ENCODE data around the gene MAB21L4.

Gene MAB21L4

DNA sequence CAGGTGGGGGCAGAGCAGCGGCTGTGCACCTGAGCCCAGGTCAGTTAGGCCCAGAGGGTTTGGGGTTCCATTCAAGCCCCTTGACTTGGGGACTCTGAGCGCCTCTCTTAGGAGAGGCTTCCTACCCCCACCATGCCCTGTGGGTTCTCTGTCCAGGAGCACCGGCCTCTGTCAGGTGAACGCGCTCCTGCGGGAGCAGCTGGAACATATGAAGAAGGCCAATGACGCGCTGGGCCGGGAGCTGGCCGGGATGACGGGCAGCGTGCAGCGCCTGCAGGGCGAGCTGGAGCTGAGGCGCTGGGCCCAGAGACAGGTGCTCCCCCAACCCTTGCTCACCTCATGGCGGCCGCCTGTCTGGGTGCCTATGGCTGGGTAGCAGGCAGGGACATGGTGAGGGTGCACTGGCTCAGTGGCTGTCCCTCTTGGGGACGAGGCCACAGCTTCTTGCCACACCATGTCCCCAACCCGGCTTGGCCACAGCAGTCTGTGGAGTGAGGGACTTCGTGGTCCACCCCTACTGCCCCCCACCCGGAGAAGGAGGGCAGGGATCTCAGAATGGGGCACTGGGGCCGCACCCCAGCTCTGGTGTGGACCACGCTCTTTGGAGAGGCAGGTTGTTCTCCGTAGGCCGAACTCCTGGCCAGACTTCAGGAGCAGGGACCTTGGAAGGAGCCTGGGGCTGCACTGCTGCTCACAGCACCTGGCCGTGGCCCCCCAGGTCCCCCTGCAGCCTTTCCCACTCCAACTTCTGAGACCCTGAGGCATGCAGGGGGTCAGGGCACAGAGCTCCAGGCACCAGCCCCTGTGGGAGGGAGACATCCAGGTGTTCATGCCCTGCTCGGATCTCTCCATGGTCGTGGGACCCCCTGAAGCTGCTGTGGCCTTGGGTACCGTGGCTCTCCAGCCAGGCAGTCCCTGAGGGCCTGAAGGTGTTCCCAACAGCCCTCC, 29.9 kb upstream of the MAB21L4 start:
- Histone ChIP-seq H3K27me3 (ENCODE audit: control insufficient read depth in 1 of 2, insufficient read depth in 1 of 2, low read length in 2 of 2) (peaks cover 0 to 11% of the 10 kb centered on the region in 2 experiments), H3K9ac (ENCODE audit: low read length) (no peak overlapping the region), H3K4ac (ENCODE audit: low read depth in 1 of 2, low read length in 2 of 2) (no peak overlapping the region), H2BK15ac (ENCODE audit: low read depth, poor library complexity, severe bottlenecking) (no peak overlapping the region), H3K4me2 (ENCODE audit: low read length, poor library complexity, severe bottlenecking) (no peak overlapping the region), H3K4me3 (ENCODE audit: insufficient read depth in 1 of 2, low read depth in 1 of 2, low read length in 2 of 2) (no peak overlapping the region), H2BK5ac (ENCODE audit: low read depth, low read length, poor library complexity, severe bottlenecking) (no peak overlapping the region), H3K14ac (ENCODE audit: low read length in 2 of 2) (no peak overlapping the region), H3K23ac (ENCODE audit: low read length in 2 of 2) (no peak overlapping the region), H3K18ac (ENCODE audit: low read depth in 1 of 2, low read length in 2 of 2) (no peak overlapping the region), H3K36me3 (ENCODE audit: control insufficient read depth in 1 of 2, insufficient read depth in 2 of 2, low read depth in 1 of 2, low read length in 2 of 2) (no peaks in the 10 kb centered on the region), H3K79me1 (replicated peaks; ENCODE audit: low read length, poor library complexity, severe bottlenecking) (no peaks in the 10 kb centered on the region), H4K91ac (ENCODE audit: low read length) (peak overlapping the region; percentile 41), H3K27ac (ENCODE audit: low read length, poor library complexity, severe bottlenecking) (no peak overlapping the region), H2AK5ac (ENCODE audit: low read length, severe bottlenecking) (no peak overlapping the region), H2AFZ (ENCODE audit: low read depth, low read length) (no peak overlapping the region), H4K8ac (ENCODE audit: low read length) (no peak overlapping the region), H3K4me1 (ENCODE audit: control insufficient read depth, insufficient read depth, low read depth, low read length) (peaks cover 20% of the 10 kb centered on the region), H3K9me3 (ENCODE audit: control insufficient read depth, low read length) (peaks cover 12% of the 10 kb centered on the region), H2BK12ac (ENCODE audit: low read length in 2 of 2) (no peak overlapping the region), H2BK120ac (ENCODE audit: low read depth, low read length) (no peak overlapping the region)
- 91% methylated on average over 29 of the region's 29 CpGs for WGBS
- DNase-seq, result no peak

DNA sequence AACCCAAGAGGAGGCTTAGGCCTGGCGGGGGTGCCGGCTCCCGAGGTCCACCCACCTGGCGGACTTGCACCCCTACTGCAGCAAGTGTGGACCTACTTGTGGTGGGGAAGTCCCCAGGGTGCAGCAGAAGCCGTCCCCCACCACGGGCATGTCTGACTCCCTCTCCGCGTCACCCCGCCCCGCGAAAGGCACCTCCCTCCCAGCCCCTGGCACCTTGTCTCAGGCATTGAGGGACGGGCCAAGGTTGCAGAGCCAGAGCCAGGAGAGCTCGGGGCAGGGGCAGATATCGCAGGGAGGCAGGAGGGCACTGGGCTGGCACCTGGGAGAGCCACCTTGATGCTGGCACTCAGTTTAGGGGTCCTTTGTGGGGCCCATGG, 29.2 kb upstream of the MAB21L4 start:
- Histone ChIP-seq H3K4ac (ENCODE audit: low read depth in 1 of 2, low read length in 2 of 2) (no peak overlapping the region), H2BK120ac (ENCODE audit: low read depth, low read length) (no peak overlapping the region), H3K4me2 (ENCODE audit: low read length, poor library complexity, severe bottlenecking) (no peak overlapping the region), H2BK12ac (ENCODE audit: low read length in 2 of 2) (no peak overlapping the region), H3K23ac (ENCODE audit: low read length in 2 of 2) (no peak overlapping the region), H3K27ac (ENCODE audit: low read length, poor library complexity, severe bottlenecking) (no peak overlapping the region), H3K36me3 (ENCODE audit: control insufficient read depth in 1 of 2, insufficient read depth in 2 of 2, low read depth in 1 of 2, low read length in 2 of 2) (no peaks in the 10 kb centered on the region), H2BK15ac (ENCODE audit: low read depth, poor library complexity, severe bottlenecking) (no peak overlapping the region), H3K18ac (ENCODE audit: low read depth in 1 of 2, low read length in 2 of 2) (no peak overlapping the region), H3K79me1 (replicated peaks; ENCODE audit: low read length, poor library complexity, severe bottlenecking) (no peaks in the 10 kb centered on the region), H2AK5ac (ENCODE audit: low read length, severe bottlenecking) (no peak overlapping the region), H2BK5ac (ENCODE audit: low read depth, low read length, poor library complexity, severe bottlenecking) (no peak overlapping the region), H2AFZ (ENCODE audit: low read depth, low read length) (no peak overlapping the region), H4K8ac (ENCODE audit: low read length) (no peak overlapping the region), H3K9ac (ENCODE audit: low read length) (no peak overlapping the region), H3K27me3 (ENCODE audit: control insufficient read depth in 1 of 2, insufficient read depth in 1 of 2, low read length in 2 of 2) (peaks cover 0 to 6% of the 10 kb centered on the region in 2 experiments), H3K4me1 (ENCODE audit: control insufficient read depth, insufficient read depth, low read depth, low read length) (peaks cover 24% of the 10 kb centered on the region), H3K9me3 (ENCODE audit: control insufficient read depth, low read length) (peaks cover 12% of the 10 kb centered on the region), H3K14ac (ENCODE audit: low read length in 2 of 2) (no peak overlapping the region), H4K91ac (ENCODE audit: low read length) (no peak overlapping the region), H3K4me3 (ENCODE audit: insufficient read depth in 1 of 2, low read depth in 1 of 2, low read length in 2 of 2) (no peak overlapping the region)
- 84% methylated on average over 14 of the region's 14 CpGs for WGBS
- DNase-seq, result no peak

DNA sequence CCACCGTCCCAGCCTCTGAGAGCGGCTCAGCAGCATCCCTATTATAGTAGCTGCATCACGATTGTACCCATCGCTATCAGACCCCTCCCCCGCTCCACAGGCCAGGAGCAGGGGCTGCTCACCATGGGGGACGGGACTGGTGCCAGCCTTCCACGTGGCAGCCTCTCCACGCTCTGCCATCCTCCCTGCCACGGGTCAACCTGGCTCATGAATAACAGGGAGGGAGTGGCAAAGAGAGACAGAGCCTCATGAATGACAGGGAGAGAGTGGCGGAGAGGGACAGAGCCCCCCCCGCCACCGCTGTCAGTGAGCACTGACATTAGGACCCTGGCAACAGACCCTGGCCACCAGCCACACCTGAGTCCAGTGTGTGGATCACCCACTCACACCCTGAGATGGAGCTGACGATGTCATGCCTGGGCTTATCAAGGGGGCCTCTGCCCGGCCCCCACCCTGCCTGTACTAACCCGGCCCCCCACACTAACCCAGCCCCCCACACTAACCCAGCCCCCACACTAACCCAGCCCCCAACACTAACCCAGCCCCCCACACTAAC, 27.1 kb upstream of the MAB21L4 start:
- Histone ChIP-seq H3K79me1 (replicated peaks; ENCODE audit: low read length, poor library complexity, severe bottlenecking) (no peaks in the 10 kb centered on the region), H3K4me3 (ENCODE audit: insufficient read depth in 1 of 2, low read depth in 1 of 2, low read length in 2 of 2) (no peak overlapping the region), H2BK120ac (ENCODE audit: low read depth, low read length) (no peak overlapping the region), H2AFZ (ENCODE audit: low read depth, low read length) (no peak overlapping the region), H4K8ac (ENCODE audit: low read length) (peak overlapping the region; percentile 49), H3K4ac (ENCODE audit: low read depth in 1 of 2, low read length in 2 of 2) (no peak overlapping the region), H3K14ac (ENCODE audit: low read length in 2 of 2) (no peak overlapping the region), H3K27ac (ENCODE audit: low read length, poor library complexity, severe bottlenecking) (no peak overlapping the region), H3K36me3 (ENCODE audit: control insufficient read depth in 1 of 2, insufficient read depth in 2 of 2, low read depth in 1 of 2, low read length in 2 of 2) (no peaks in the 10 kb centered on the region), H3K23ac (ENCODE audit: low read length in 2 of 2) (no peak overlapping the region), H3K9me3 (ENCODE audit: control insufficient read depth, low read length) (peaks cover 4% of the 10 kb centered on the region), H2AK5ac (ENCODE audit: low read length, severe bottlenecking) (no peak overlapping the region), H3K18ac (ENCODE audit: low read depth in 1 of 2, low read length in 2 of 2) (no peak overlapping the region), H2BK5ac (ENCODE audit: low read depth, low read length, poor library complexity, severe bottlenecking) (no peak overlapping the region), H3K27me3 (ENCODE audit: control insufficient read depth in 1 of 2, insufficient read depth in 1 of 2, low read length in 2 of 2) (no peaks in the 10 kb centered on the region), H2BK12ac (ENCODE audit: low read length in 2 of 2) (no peak overlapping the region), H2BK15ac (ENCODE audit: low read depth, poor library complexity, severe bottlenecking) (no peak overlapping the region), H4K91ac (ENCODE audit: low read length) (no peak overlapping the region), H3K4me2 (ENCODE audit: low read length, poor library complexity, severe bottlenecking) (no peak overlapping the region), H3K4me1 (ENCODE audit: control insufficient read depth, insufficient read depth, low read depth, low read length) (peaks cover 29% of the 10 kb centered on the region), H3K9ac (ENCODE audit: low read length) (peak overlapping the region; percentile 71)
- DNase-seq, result no peak
- WGBS, result 74% methylated on average over 14 of the region's 15 CpGs

DNA sequence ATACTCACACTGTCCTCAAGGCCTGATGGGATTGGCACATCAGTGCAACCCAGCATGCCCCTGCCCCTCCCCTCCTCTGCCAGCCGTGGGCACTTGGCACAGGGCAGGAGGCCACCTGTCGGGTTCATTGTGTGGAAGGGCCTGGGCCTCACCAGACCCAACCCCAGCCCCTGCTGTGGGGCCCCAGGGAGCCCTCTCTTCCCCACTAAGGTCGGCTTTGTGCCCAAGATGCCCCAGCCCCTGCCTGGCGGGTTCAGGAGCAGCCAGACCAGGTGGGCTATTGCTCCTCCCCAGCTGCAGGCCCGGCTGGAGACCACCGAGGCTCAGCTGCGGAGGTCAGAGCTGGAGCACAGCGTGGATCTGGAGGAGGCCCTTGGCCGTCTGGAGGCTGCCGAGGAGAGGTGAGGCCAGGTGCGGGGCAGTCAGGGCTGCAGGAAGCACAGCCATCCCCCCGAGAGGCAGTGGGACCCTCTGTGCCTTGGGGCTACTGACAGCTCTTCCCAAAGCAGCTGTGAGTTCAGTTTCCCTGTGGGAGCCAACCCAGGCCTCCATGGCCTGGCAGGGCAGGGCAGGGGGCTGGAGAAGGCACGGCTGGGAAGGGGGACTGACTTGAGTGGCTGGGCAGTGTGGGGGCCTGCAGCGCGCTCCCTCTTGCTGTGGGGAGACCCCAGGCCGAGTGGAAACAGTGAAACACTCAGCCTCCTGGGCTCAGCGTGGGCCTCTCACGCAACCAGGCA, 26.5 kb upstream of the MAB21L4 start:
- H4K8ac ChIP-seq (ENCODE audit: low read length), result no peak overlapping the region
- H3K27me3 ChIP-seq (ENCODE audit: control insufficient read depth in 1 of 2, insufficient read depth in 1 of 2, low read length in 2 of 2), result peaks cover 0 to 3% of the 10 kb centered on the region in 2 experiments
- H3K27ac ChIP-seq (ENCODE audit: low read length, poor library complexity, severe bottlenecking), result no peak overlapping the region
- no peak overlapping the region for H2AK5ac ChIP-seq (ENCODE audit: low read length, severe bottlenecking)
- H2BK5ac ChIP-seq (ENCODE audit: low read depth, low read length, poor library complexity, severe bottlenecking), result no peak overlapping the region
- no peaks in the 10 kb centered on the region for H3K79me1 ChIP-seq (replicated peaks; ENCODE audit: low read length, poor library complexity, severe bottlenecking)
- no peak overlapping the region for H2BK15ac ChIP-seq (ENCODE audit: low read depth, poor library complexity, severe bottlenecking)
- H3K18ac ChIP-seq (ENCODE audit: low read depth in 1 of 2, low read length in 2 of 2), result no peak overlapping the region
- no peaks in the 10 kb centered on the region for H3K9me3 ChIP-seq (ENCODE audit: control insufficient read depth, low read length)
- no peak overlapping the region for H3K23ac ChIP-seq (ENCODE audit: low read length in 2 of 2)
- peak overlapping the region in 1 of 2 experiments; percentile 9 for H2BK12ac ChIP-seq (ENCODE audit: low read length in 2 of 2)
- no peak overlapping the region for H3K4ac ChIP-seq (ENCODE audit: low read depth in 1 of 2, low read length in 2 of 2)
- H3K4me3 ChIP-seq (ENCODE audit: insufficient read depth in 1 of 2, low read depth in 1 of 2, low read length in 2 of 2), result no peak overlapping the region
- no peak for DNase-seq
- H2BK120ac ChIP-seq (ENCODE audit: low read depth, low read length), result no peak overlapping the region
- no peak overlapping the region for H2AFZ ChIP-seq (ENCODE audit: low read depth, low read length)
- H3K36me3 ChIP-seq (ENCODE audit: control insufficient read depth in 1 of 2, insufficient read depth in 2 of 2, low read depth in 1 of 2, low read length in 2 of 2), result no peaks in the 10 kb centered on the region
- 86% methylated on average over 18 of the region's 18 CpGs for whole genome bisulfite sequencing
- peak overlapping the region; percentile 71 for H3K9ac ChIP-seq (ENCODE audit: low read length)
- no peak overlapping the region for H4K91ac ChIP-seq (ENCODE audit: low read length)
- H3K4me1 ChIP-seq (ENCODE audit: control insufficient read depth, insufficient read depth, low read depth, low read length), result peaks cover 29% of the 10 kb centered on the region
- H3K4me2 ChIP-seq (ENCODE audit: low read length, poor library complexity, severe bottlenecking), result no peak overlapping the region
- no peak overlapping the region for H3K14ac ChIP-seq (ENCODE audit: low read length in 2 of 2)
